H1 (cell line): ENCODE measurements around the gene NYAP2.

Experiments
- ATF2 ChIP-seq: IDR thresholded peaks from 2 replicates; pipeline ENCODE4 v1.6.1; 2012; ENCODE audit warnings: low read length, inconsistent platforms
- CHD1 ChIP-seq: IDR thresholded peaks from 2 replicates; pipeline ENCODE4 v1.6.1; 2012; ENCODE audit warnings: low read depth, low read length, improper control_type of control experiment
- CTCF ChIP-seq, 3 experiments: IDR thresholded peaks; 1 replicate in 2 of 3; 2 replicates in 1 of 3; pipeline versions ENCODE4 v1.5.1 to v1.6.1; 2011; ENCODE audit warnings: low read length in 3 of 3, mild to moderate bottlenecking in 3 of 3, inconsistent platforms in 2 of 3, low read depth in 1 of 3, moderate library complexity in 1 of 3; ENCODE audit not compliant: insufficient read depth in 1 of 3; ENCODE audit errors: control extremely low read depth in 1 of 3
- EP300 ChIP-seq, 2 experiments: IDR thresholded peaks; 1 replicate in 1 of 2; 2 replicates in 1 of 2; pipeline ENCODE4 v1.6.1; 2011 to 2012; ENCODE audit warnings: low read depth in 2 of 2, low read length in 2 of 2, mild to moderate bottlenecking in 2 of 2, borderline replicate concordance in 1 of 2, inconsistent platforms in 1 of 2, moderate library complexity in 1 of 2
- HDAC2 ChIP-seq, 2 experiments: fragments of 300-600 bp in 1 of 2; sonication (generic) in 1 of 2; IDR thresholded peaks; 2 replicates each; pipeline ENCODE4 v1.6.1; 2011 to 2012; ENCODE audit warnings: low read depth in 2 of 2, low read length in 2 of 2, mild to moderate bottlenecking in 2 of 2, moderate library complexity in 2 of 2, borderline replicate concordance in 1 of 2, inconsistent platforms in 1 of 2
- NRF1 ChIP-seq: IDR thresholded peaks from 2 replicates; pipeline ENCODE4 v1.6.1; 2011; ENCODE audit warnings: mild to moderate bottlenecking, low read depth, low read length, improper control_type of control experiment
- POLR2AphosphoS5 ChIP-seq: IDR thresholded peaks from 2 replicates; pipeline ENCODE4 v1.6.1; 2011; ENCODE audit warnings: low read depth, low read length
- SRF ChIP-seq: IDR thresholded peaks from 2 replicates; pipeline ENCODE4 v1.6.1; 2011; ENCODE audit warnings: mild to moderate bottlenecking, low read depth, low read length, moderate library complexity

DNA sequence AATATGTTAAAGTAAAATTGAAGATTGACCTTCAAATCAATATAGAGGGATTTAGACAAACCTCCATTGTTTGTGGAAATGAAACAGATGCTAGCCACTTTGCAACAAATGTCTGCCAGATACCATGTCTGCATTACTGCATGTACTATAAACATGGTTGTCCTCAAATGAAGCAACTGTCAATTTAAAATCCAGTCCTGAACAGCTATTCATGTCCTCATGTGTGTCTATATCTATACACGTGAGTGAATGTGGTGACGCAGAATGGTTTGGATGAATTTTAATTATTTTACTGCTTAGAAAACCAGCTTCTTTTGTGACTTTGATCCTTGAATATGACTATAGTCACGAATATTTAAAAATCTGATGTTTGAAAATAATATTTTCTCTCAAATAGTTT lies 71.5 kb downstream of the NYAP2 start:
- TF ChIP-seq POLR2AphosphoS5 (no peak), NRF1 (no peak), HDAC2 (IDR thresholded peaks at IDR 0.05; ENCODE audit: borderline replicate concordance in 1 of 2, low read depth in 2 of 2, low read length in 2 of 2) (no peak), CTCF (IDR thresholded peaks at IDR 0.05; ENCODE audit: control extremely low read depth in 1 of 3, insufficient read depth in 1 of 3, low read depth in 1 of 3, low read length in 3 of 3) (no peak), CHD1 (no peak), ATF2 (no peak), SRF (no peak), EP300 (IDR thresholded peaks at IDR 0.05; ENCODE audit: borderline replicate concordance in 1 of 2, low read depth in 2 of 2, low read length in 2 of 2) (no peak)
